HCT116 (cell line): ENCODE data around the gene ZNF431.
"Not testable (repeated sequence)": the region's sequence is repeated elsewhere in the genome, so short reads cannot be mapped to it uniquely, and the experiment has no call there.

Source experiments
- CTCF ChIP-seq, 3 experiments: fragments of 200-600 bp in 1 of 3; sonication (generic) in 1 of 3; IDR thresholded peaks in 2 of 3; conservative IDR thresholded peaks in 1 of 3; 2 replicates each; pipeline ENCODE4 v1.5.1; 2012 to 2017; ENCODE audit warnings: low read depth in 2 of 3, low read length in 2 of 3, antibody characterized with exemption in 1 of 3, borderline replicate concordance in 1 of 3, control low read depth in 1 of 3, mild to moderate bottlenecking in 1 of 3, mixed read lengths in 1 of 3, mixed run types in 1 of 3, moderate library complexity in 1 of 3; ENCODE audit not compliant: insufficient read depth in 1 of 3
- EZH2 ChIP-seq: fragments of 200-600 bp; sonication (generic); IDR thresholded peaks from 2 replicates; pipeline ENCODE4 v1.6.1; 2017; ENCODE audit warnings: antibody characterized with exemption, mixed run types
- EZH2phosphoT487 ChIP-seq: fragments of 200-600 bp; IDR thresholded peaks from 2 replicates; pipeline ENCODE4 v1.6.1; 2018; ENCODE audit warnings: antibody characterized with exemption, borderline replicate concordance
- JUND ChIP-seq: IDR thresholded peaks from 2 replicates; pipeline ENCODE4 v1.6.1; 2012
- POLR2A ChIP-seq: IDR thresholded peaks from 2 replicates; pipeline ENCODE4 v1.7.0; 2011; ENCODE audit warnings: borderline replicate concordance; ENCODE audit not compliant: insufficient read depth, insufficient read length; ENCODE audit errors: extremely low read depth
- POLR2AphosphoS5 ChIP-seq: IDR thresholded peaks from 2 replicates; pipeline ENCODE4 v1.6.1; 2011; ENCODE audit warnings: mild to moderate bottlenecking, low read depth, low read length, moderate library complexity
- SIN3A ChIP-seq: IDR thresholded peaks from 2 replicates; pipeline ENCODE4 v1.6.1; 2012; ENCODE audit warnings: low read depth
- ZFX ChIP-seq: fragments of 450-650 bp; IDR thresholded peaks from 2 replicates; pipeline ENCODE4 v1.6.1; 2017
- ZNF274 ChIP-seq: fragments of 200-500 bp; sonication (Bioruptor generic); IDR thresholded peaks from 2 replicates; pipeline ENCODE4 v1.6.1; 2014; ENCODE audit warnings: mild to moderate bottlenecking, low read depth, low read length, inconsistent platforms
- TF ChIP-seq, protein P1 (sequence below): IDR thresholded peaks from 2 replicates; pipeline ENCODE4 v1.6.1; 2012; ENCODE audit warnings: low read depth
- TF ChIP-seq, protein P2 (sequence below): IDR thresholded peaks from 2 replicates; pipeline ENCODE4 v1.6.1; 2012

GRCh38 chr19:21236751-21237150 lies 94.9 kb downstream of the ZNF431 start:
- TF ChIP-seq EZH2; EZH2phosphoT487; CTCF (IDR thresholded peaks at IDR 0.05 in 2 of 3, conservative IDR thresholded peaks at IDR 0.05 in 1 of 3; ENCODE audit: borderline replicate concordance in 1 of 3, insufficient read depth in 1 of 3, low read depth in 2 of 3, low read length in 2 of 3); ZNF274; SIN3A; POLR2A; JUND; POLR2AphosphoS5; ZFX: not testable (repeated sequence)
- TF ChIP-seq, protein P1, sequence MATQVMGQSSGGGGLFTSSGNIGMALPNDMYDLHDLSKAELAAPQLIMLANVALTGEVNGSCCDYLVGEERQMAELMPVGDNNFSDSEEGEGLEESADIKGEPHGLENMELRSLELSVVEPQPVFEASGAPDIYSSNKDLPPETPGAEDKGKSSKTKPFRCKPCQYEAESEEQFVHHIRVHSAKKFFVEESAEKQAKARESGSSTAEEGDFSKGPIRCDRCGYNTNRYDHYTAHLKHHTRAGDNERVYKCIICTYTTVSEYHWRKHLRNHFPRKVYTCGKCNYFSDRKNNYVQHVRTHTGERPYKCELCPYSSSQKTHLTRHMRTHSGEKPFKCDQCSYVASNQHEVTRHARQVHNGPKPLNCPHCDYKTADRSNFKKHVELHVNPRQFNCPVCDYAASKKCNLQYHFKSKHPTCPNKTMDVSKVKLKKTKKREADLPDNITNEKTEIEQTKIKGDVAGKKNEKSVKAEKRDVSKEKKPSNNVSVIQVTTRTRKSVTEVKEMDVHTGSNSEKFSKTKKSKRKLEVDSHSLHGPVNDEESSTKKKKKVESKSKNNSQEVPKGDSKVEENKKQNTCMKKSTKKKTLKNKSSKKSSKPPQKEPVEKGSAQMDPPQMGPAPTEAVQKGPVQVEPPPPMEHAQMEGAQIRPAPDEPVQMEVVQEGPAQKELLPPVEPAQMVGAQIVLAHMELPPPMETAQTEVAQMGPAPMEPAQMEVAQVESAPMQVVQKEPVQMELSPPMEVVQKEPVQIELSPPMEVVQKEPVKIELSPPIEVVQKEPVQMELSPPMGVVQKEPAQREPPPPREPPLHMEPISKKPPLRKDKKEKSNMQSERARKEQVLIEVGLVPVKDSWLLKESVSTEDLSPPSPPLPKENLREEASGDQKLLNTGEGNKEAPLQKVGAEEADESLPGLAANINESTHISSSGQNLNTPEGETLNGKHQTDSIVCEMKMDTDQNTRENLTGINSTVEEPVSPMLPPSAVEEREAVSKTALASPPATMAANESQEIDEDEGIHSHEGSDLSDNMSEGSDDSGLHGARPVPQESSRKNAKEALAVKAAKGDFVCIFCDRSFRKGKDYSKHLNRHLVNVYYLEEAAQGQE: not testable (repeated sequence)
- TF ChIP-seq, protein P2, sequence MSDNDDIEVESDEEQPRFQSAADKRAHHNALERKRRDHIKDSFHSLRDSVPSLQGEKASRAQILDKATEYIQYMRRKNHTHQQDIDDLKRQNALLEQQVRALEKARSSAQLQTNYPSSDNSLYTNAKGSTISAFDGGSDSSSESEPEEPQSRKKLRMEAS: not testable (repeated sequence)
